ENCODE results near the gene ARL13B. TPM values are rescaled to one million over a fixed set of nuclear protein-coding genes. Genes with fewer than 3 reads are reported as not detected.

ARL13B gene
- 11.7 to 15.2 TPM (median 13.1 TPM) in 5 replicates for total RNA-seq (2022; extraction: Qiagen RNA extraction)

GRCh38 chr3:93979850-93980676 lies at the start of gene ARL13B:
TSS of gene ARL13B (plus strand) at chr3:93980155. CDS start at chr3:93980424, 269 bp downstream.

GRCh38 chr3:93973131-93974126 lies 6.5 kb upstream of the ARL13B start, which contains the start of gene PROS1:
TSS of gene PROS1 (minus strand) at chr3:93973896. CDS start at chr3:93973749, 147 bp downstream.

GRCh38 chr3:94028093-94028837 lies 48.3 kb downstream of the ARL13B start, which contains the start of gene STX19:
TSS of gene STX19 (minus strand) at chr3:94028597. CDS start at chr3:94015269, 13,328 bp downstream.

GRCh38 chr3:94062513-94063404 lies 82.8 kb downstream of the ARL13B start, which contains the start of the genes DHFR2 and NSUN3:
TSS of gene DHFR2 (minus strand) at chr3:94062916. CDS start at chr3:94061511, 1,405 bp downstream.
TSS of gene NSUN3 (plus strand) at chr3:94063061. CDS start at chr3:94063127, 66 bp downstream.

Other genes with a start within 250 kb of the ARL13B start
- gene PROS1, start 6.3 kb upstream of the ARL13B start, total RNA-seq (2022; extraction: Qiagen RNA extraction) = 9.9 to 13.9 TPM (median 12.0 TPM) in 5 replicates
- gene STX19, start 48.4 kb downstream of the ARL13B start, total RNA-seq (2022; extraction: Qiagen RNA extraction) = not detected in 5 replicates
- gene DHFR2, start 82.8 kb downstream of the ARL13B start, total RNA-seq (2022; extraction: Qiagen RNA extraction) = 3.2 to 4.0 TPM (median 3.6 TPM) in 5 replicates
- gene NSUN3, start 82.9 kb downstream of the ARL13B start, total RNA-seq (2022; extraction: Qiagen RNA extraction) = 5.2 to 7.0 TPM (median 6.5 TPM) in 5 replicates

Data from A549 treated with dexamethasone at 1 μM for 4 hours (cell line).